ENCODE results near the gene CHGA.

Gene CHGA

GRCh38 chr14:92984082-92984788 lies 61.3 kb downstream of the CHGA start:
- DNase-seq, result no peak

Data from NCI-H1436 (cell line).